ENCODE results near the gene MAST4.

The MAST4 gene

GRCh38 chr5:66595756-66596635 is at the start of gene MAST4:
TSS of gene MAST4 (plus strand) at chr5:66596393. CDS start at chr5:66596656, 263 bp downstream.
- no peak for DNase-seq

GRCh38 chr5:66546541-66546940 is 49.7 kb upstream of the MAST4 start:
- no peak for DNase-seq

GRCh38 chr5:66551338-66551737 is 44.9 kb upstream of the MAST4 start:
- no peak for DNase-seq

GRCh38 chr5:66551945-66552344 is 44.2 kb upstream of the MAST4 start:
- no peak for DNase-seq

- no peak for DNase-seq
Measured at GRCh38 chr5:66553368-66553912, 42.8 kb upstream of the MAST4 start.

GRCh38 chr5:66553916-66554575 is 42.1 kb upstream of the MAST4 start:
- DNase-seq: peak; percentile 11

- no peak for DNase-seq
Measured at GRCh38 chr5:66554884-66555283, 41.3 kb upstream of the MAST4 start.

GRCh38 chr5:66558560-66558959 is 37.6 kb upstream of the MAST4 start:
- no peak for DNase-seq

- DNase-seq: no peak
Measured at GRCh38 chr5:66560371-66560770, 35.8 kb upstream of the MAST4 start.

GRCh38 chr5:66561256-66561990 is 34.8 kb upstream of the MAST4 start:
- DNase-seq: no peak

GRCh38 chr5:66565878-66566277 is 30.3 kb upstream of the MAST4 start:
- DNase-seq: no peak

- DNase-seq: no peak
Measured at GRCh38 chr5:66567474-66567873, 28.7 kb upstream of the MAST4 start.

GRCh38 chr5:66570201-66570600 is 26.0 kb upstream of the MAST4 start:
- DNase-seq: no peak

- no peak for DNase-seq
Measured at GRCh38 chr5:66573733-66574132, 22.5 kb upstream of the MAST4 start.

GRCh38 chr5:66582499-66583165 is 13.6 kb upstream of the MAST4 start:
- no peak for DNase-seq

GRCh38 chr5:66585291-66585690 is 10.9 kb upstream of the MAST4 start:
- DNase-seq: no peak

- DNase-seq: no peak
Measured at GRCh38 chr5:66587771-66588170, 8.4 kb upstream of the MAST4 start.

- no peak for DNase-seq
Measured at GRCh38 chr5:66596636-66597182, 516 bp downstream of the MAST4 start.

GRCh38 chr5:66597183-66597757 is 1.1 kb downstream of the MAST4 start:
- no peak for DNase-seq

- no peak for DNase-seq
Measured at GRCh38 chr5:66602621-66603020, 6.4 kb downstream of the MAST4 start.

- no peak for DNase-seq
Measured at GRCh38 chr5:66603164-66603563, 7.0 kb downstream of the MAST4 start.

- no peak for DNase-seq
Measured at GRCh38 chr5:66603881-66604280, 7.7 kb downstream of the MAST4 start.

Measured in SIG-M5 (cell line).